A549 (cell line): ENCODE data around the gene IL20RA. TPM values are rescaled to one million over a fixed set of nuclear protein-coding genes. Genes with fewer than 3 reads are reported as not detected.

Experiments used
- ATAC-seq, 2 experiments: fragments of 200-7000 bp in 1 of 2; fragments of >200 bp in 1 of 2; cut with Nextera tagmentation in 1 of 2; cut with Tn5 transposase in 1 of 2; 3 replicates each; pipeline versions ENCODE4 v1.8.0 to v1.9.1; 2018 to 2020; ENCODE audit warnings: mild to moderate bottlenecking in 1 of 2, moderate library complexity in 1 of 2
- CTCF ChIA-PET: fragments of 300-600 bp; sonication (Branson Sonifier 250); formaldehyde crosslinking; extraction: SDS; loops from one replicate; lab custom pipeline; 2021; ENCODE audit warnings: antibody characterized with exemption, inconsistent platforms; lab: Yijun Ruan, JAX
- POLR2A ChIA-PET: fragments of 350-600 bp; formaldehyde crosslinking; extraction: SDS; loops from one replicate; lab custom pipeline; 2021; ENCODE audit warnings: antibody characterized with exemption, inconsistent platforms; lab: Yijun Ruan, JAX
- DNase-seq, 2 experiments: peaks; one replicate each; pipeline versions ENCODE4 v3.0.0 to v3.0.0-alpha.2; 2011 to 2016; ENCODE audit warnings: low read depth in 1 of 2, low spot score in 1 of 2
- FAIRE-seq: peaks from 2 replicates; lab custom pipeline; 2011; peaks lifted over from hg19 to GRCh38; lab: Jason Lieb, UNC
- H3K27ac ChIP-seq, 2 experiments: fragments of >200 bp; sonication (Bioruptor Twin); formaldehyde crosslinking; 3 replicates each; pipeline ENCODE4 v1.5.1; 2016 to 2017
- H3K4me1 ChIP-seq: fragments of >200 bp; sonication (Bioruptor Twin); formaldehyde crosslinking; 3 replicates; pipeline ENCODE4 v1.6.1; 2016
- H3K4me2 ChIP-seq: fragments of >200 bp; sonication (Bioruptor Twin); formaldehyde crosslinking; 3 replicates; pipeline ENCODE4 v1.6.1; 2016
- H3K4me3 ChIP-seq: fragments of >200 bp; sonication (Bioruptor Twin); formaldehyde crosslinking; 3 replicates; pipeline ENCODE4 v1.5.1; 2016
- H3K9me3 ChIP-seq: fragments of >200 bp; sonication (Bioruptor Twin); formaldehyde crosslinking; 3 replicates; pipeline ENCODE4 v1.6.1; 2016
- ATOH8 ChIP-seq: fragments of 250-450 bp; sonication (Bioruptor Pico); IDR thresholded peaks from 2 replicates; pipeline ENCODE4 v1.5.0; 2020; ENCODE audit warnings: low read depth, mild to moderate bottlenecking, moderate library complexity
- BCL3 ChIP-seq: fragments of >200 bp; sonication (Bioruptor Twin); formaldehyde crosslinking; IDR thresholded peaks from 3 replicates; pipeline ENCODE4 v1.6.1; 2016
- CBX8 ChIP-seq: fragments of 200-600 bp; sonication (generic); IDR thresholded peaks from 2 replicates; pipeline ENCODE4 v1.6.1; 2016
- CHD2 ChIP-seq: fragments of 150-350 bp; IDR thresholded peaks from 2 replicates; pipeline ENCODE4 v1.6.1; 2014; ENCODE audit warnings: low read length; ENCODE audit not compliant: partially characterized antibody
- EHMT2 ChIP-seq: fragments of 200-600 bp; sonication (generic); IDR thresholded peaks from 2 replicates; pipeline ENCODE4 v1.6.1; 2016; ENCODE audit warnings: antibody characterized with exemption, low read depth, mild to moderate bottlenecking, moderate library complexity
- FOXS1 ChIP-seq: fragments of 250-450 bp; sonication (Bioruptor Pico); IDR thresholded peaks from 2 replicates; pipeline ENCODE4 v1.5.0; 2020; ENCODE audit warnings: mild to moderate bottlenecking, moderate library complexity
- GATA3 ChIP-seq: IDR thresholded peaks from 2 replicates; pipeline ENCODE4 v1.6.1; 2012; ENCODE audit warnings: borderline replicate concordance
- HDAC2 ChIP-seq: fragments of 200-600 bp; sonication (generic); IDR thresholded peaks from 2 replicates; pipeline ENCODE4 v1.6.1; 2016
- HEYL ChIP-seq: fragments of 250-450 bp; sonication (Bioruptor Pico); IDR thresholded peaks from 2 replicates; pipeline ENCODE4 v1.8.0; 2021; ENCODE audit warnings: mild to moderate bottlenecking, moderate library complexity
- HMGXB4 ChIP-seq: fragments of 250-450 bp; sonication (Bioruptor Pico); IDR thresholded peaks from 2 replicates; pipeline ENCODE4 v1.5.0; 2021; ENCODE audit warnings: mild to moderate bottlenecking, moderate library complexity, borderline replicate concordance
- HOXB13 ChIP-seq: fragments of 250-450 bp; sonication (Bioruptor Pico); IDR thresholded peaks from 2 replicates; pipeline ENCODE4 v1.5.0; 2020; ENCODE audit warnings: low read depth, mild to moderate bottlenecking, moderate library complexity
- HOXB5 ChIP-seq: fragments of 250-450 bp; sonication (Bioruptor Pico); IDR thresholded peaks from 2 replicates; pipeline ENCODE4 v1.5.0; 2020; ENCODE audit warnings: mild to moderate bottlenecking, moderate library complexity
- JUN ChIP-seq, 2 experiments: fragments of >200 bp; sonication (Bioruptor Twin); formaldehyde crosslinking; IDR thresholded peaks; 2 replicates in 1 of 2; 3 replicates in 1 of 2; pipeline ENCODE4 v1.6.1; 2016 to 2017
- KDM1A ChIP-seq: fragments of 200-600 bp; sonication (generic); IDR thresholded peaks from 2 replicates; pipeline ENCODE4 v1.6.1; 2016; ENCODE audit warnings: low read depth, mild to moderate bottlenecking
- KDM5A ChIP-seq: fragments of 200-600 bp; sonication (generic); IDR thresholded peaks from 2 replicates; pipeline ENCODE4 v1.6.1; 2016; ENCODE audit warnings: antibody characterized with exemption, mild to moderate bottlenecking
- MAFK ChIP-seq: fragments of 450-650 bp; IDR thresholded peaks from 2 replicates; pipeline ENCODE4 v1.6.1; 2014; ENCODE audit not compliant: partially characterized antibody
- MAZ ChIP-seq: fragments of 150-350 bp; IDR thresholded peaks from 2 replicates; pipeline ENCODE4 v1.6.1; 2014; ENCODE audit warnings: antibody characterized with exemption, low read depth, low read length, borderline replicate concordance
- MYC ChIP-seq: IDR thresholded peaks from 2 replicates; pipeline ENCODE4 v1.6.1; 2012; ENCODE audit warnings: mild to moderate bottlenecking, inconsistent platforms, low read length, improper control_type of control experiment, borderline replicate concordance
- NFE2L2 ChIP-seq: fragments of 150-350 bp; conservative IDR thresholded peaks from 2 replicates; pipeline ENCODE4 v1.6.1; 2014; ENCODE audit warnings: low read length
- PBX3 ChIP-seq: IDR thresholded peaks from 2 replicates; pipeline ENCODE4 v1.6.1; 2012
- RAD21 ChIP-seq, 2 experiments: fragments of >200 bp in 1 of 2; sonication (Bioruptor Twin) in 1 of 2; formaldehyde crosslinking in 1 of 2; IDR thresholded peaks in 1 of 2; conservative IDR thresholded peaks in 1 of 2; 2 replicates in 1 of 2; 3 replicates in 1 of 2; pipeline ENCODE4 v1.6.1; 2012 to 2018; ENCODE audit warnings: inconsistent platforms in 1 of 2
- RFX5 ChIP-seq: fragments of 450-650 bp; IDR thresholded peaks from 2 replicates; pipeline ENCODE4 v1.7.1; 2014; ENCODE audit warnings: antibody characterized with exemption, mild to moderate bottlenecking, moderate library complexity
- SMC3 ChIP-seq: fragments of >200 bp; sonication (Bioruptor Twin); formaldehyde crosslinking; IDR thresholded peaks from 3 replicates; pipeline ENCODE4 v1.6.1; 2018; ENCODE audit warnings: inconsistent platforms
- SREBF2 ChIP-seq: fragments of 450-650 bp; IDR thresholded peaks from 2 replicates; pipeline ENCODE4 v1.6.1; 2014; ENCODE audit warnings: mild to moderate bottlenecking, moderate library complexity
- USF2 ChIP-seq: fragments of 450-650 bp; IDR thresholded peaks from 2 replicates; pipeline ENCODE4 v1.6.1; 2014; ENCODE audit warnings: antibody characterized with exemption
- ZC3H11A ChIP-seq: fragments of 450-650 bp; IDR thresholded peaks from 2 replicates; pipeline ENCODE4 v1.6.1; 2014; ENCODE audit warnings: antibody characterized with exemption, mild to moderate bottlenecking
- ZFP36 ChIP-seq: fragments of 450-650 bp; IDR thresholded peaks from 2 replicates; pipeline ENCODE4 v1.6.1; 2014; ENCODE audit warnings: borderline replicate concordance; ENCODE audit not compliant: partially characterized antibody
- ZNF302 ChIP-seq: fragments of 250-450 bp; sonication (Bioruptor Pico); IDR thresholded peaks from 2 replicates; pipeline ENCODE4 v1.9.0; 2021; ENCODE audit warnings: inconsistent platforms, mild to moderate bottlenecking, moderate library complexity
- ZSCAN20 ChIP-seq: fragments of 250-450 bp; sonication (Bioruptor Pico); IDR thresholded peaks from 2 replicates; pipeline ENCODE4 v1.8.0; 2022; ENCODE audit warnings: mild to moderate bottlenecking, moderate library complexity
- WGBS: methylation state at CpG from one replicate; pipeline ENCODE4 v1.1.6; 2017; ENCODE audit errors: missing lambda C conversion rate; 5-methylcytosine and 5-hydroxymethylcytosine counted together
- polyA plus RNA-seq, 4 experiments: library from polyadenylated mRNA; depleted of rRNA in 3 of 4; stranded (reverse); fragments of >200 nt; fragmentation: RNase III in 1 of 4; extraction: RNeasy Plus Mini Kit Qiagen cat#74134 plus additional on column Dnase treatment in 1 of 4; gene quantifications; 2 replicates in 3 of 4; 3 replicates in 1 of 4; pipeline ENCODE4 v1.2.3, GENCODE V29; 2011 to 2017
- TF ChIP-seq, protein P1 (sequence below): IDR thresholded peaks from 2 replicates; pipeline ENCODE4 v1.6.1; 2012

IL20RA gene
- polyA plus RNA-seq, 2 of the 4 experiments (the other 2 are of a cell fraction), result 0.08 TPM; not detected in 1

DNA sequence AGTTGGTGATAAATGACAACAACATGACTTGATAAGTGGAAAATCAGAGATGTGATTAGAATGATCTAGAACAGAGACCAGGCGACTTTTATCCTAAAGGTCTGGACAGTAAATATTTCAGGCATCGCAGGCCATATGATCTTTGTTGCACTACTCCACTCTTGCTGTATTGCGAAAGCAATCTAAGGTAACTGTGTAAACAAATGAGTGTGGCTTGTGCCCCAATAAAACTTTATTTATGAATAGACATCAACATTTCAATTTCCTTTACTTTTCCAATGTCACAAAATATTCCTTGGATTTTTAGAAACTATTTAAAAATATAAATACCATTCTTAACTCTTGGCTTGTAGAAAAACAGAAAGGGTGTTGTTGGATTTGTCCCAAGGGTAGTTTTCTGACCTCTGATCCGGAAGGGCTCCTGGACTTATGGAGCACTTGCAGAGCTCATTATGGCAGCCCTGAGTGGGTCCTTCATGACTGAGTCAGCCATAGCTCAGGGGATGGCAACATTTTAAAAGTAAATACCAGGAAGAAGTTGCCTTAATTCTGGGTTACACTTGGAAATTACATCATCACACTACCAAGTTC, 34.5 kb downstream of the IL20RA start:
- no peaks in the 10 kb centered on the region for H3K9me3 ChIP-seq
- TF ChIP-seq HDAC2 (no peak), SREBF2 (no peak), HEYL (no peak), ZC3H11A (no peak), EHMT2 (no peak), RFX5 (no peak), FOXS1 (CRISPR knock-in tag) (no peak), HOXB5 (no peak), RAD21 (conservative IDR thresholded peaks at IDR 0.05 in 1 of 2, IDR thresholded peaks at IDR 0.05 in 1 of 2) (no peak), MAFK (no peak), ZNF302 (CRISPR knock-in tag) (no peak), SMC3 (no peak), CBX8 (no peak), PBX3 (no peak), HOXB13 (CRISPR knock-in tag) (no peak), HMGXB4 (CRISPR knock-in tag) (no peak), KDM1A (no peak)
- POLR2A ChIA-PET, result no interaction called here

DNA sequence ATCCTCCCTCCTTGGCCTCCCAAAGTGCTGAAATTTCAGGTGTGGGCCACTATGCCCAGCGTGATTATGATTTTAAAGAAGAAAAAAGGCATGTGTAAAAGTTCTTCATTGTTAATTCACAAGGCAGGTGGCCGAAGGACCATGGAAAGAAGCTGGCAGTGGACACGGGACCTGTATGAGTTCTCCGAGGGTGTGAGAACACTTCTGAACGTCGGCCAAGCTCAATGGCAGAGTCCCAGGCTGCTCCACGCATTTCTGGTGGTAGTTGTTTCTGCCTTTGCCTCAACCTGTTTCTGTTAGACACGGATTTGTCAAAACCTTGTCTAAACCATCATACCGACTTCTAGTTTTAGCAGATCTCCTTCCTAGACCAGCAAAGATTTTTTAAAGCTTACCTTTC, 36.6 kb downstream of the IL20RA start:
- no peaks in the 10 kb centered on the region for H3K9me3 ChIP-seq
- no peaks in the 10 kb centered on the region for H3K4me1 ChIP-seq
- FAIRE-seq (no peak), ATAC-seq (no peak), DNase-seq (no peak)
- H3K27ac ChIP-seq, result no peak overlapping the region
- no peak overlapping the region for H3K4me2 ChIP-seq
- H3K4me3 ChIP-seq, result no peak overlapping the region
- ChIA-PET POLR2A (no interaction called here), CTCF (no interaction called here)
- TF ChIP-seq KDM5A (no peak), BCL3 (no peak)
- WGBS, result 48% methylated on average over 9 of the region's 9 CpGs

More for the DNA sequence above, 34.5 kb downstream of the IL20RA start:
- Histone ChIP-seq H3K4me2 (no peak overlapping the region), H3K27ac (no peak overlapping the region), H3K4me3 (no peak overlapping the region), H3K4me1 (no peaks in the 10 kb centered on the region)
- ATAC-seq (no peak), FAIRE-seq (no peak), DNase-seq (no peak)
- WGBS, result 90% methylated on average over 4 of the region's 4 CpGs
- CTCF ChIA-PET, result no interaction called here

GRCh38 chr6:137006056-137006455, 38.7 kb downstream of the IL20RA start:
- Histone ChIP-seq H3K4me1 (peaks cover 17% of the 10 kb centered on the region), H3K4me2 (no peak overlapping the region), H3K27ac (no peak overlapping the region), H3K4me3 (no peak overlapping the region), H3K9me3 (no peaks in the 10 kb centered on the region)
- WGBS, result 90% methylated on average over 9 of the region's 9 CpGs
- ATAC-seq (no peak), DNase-seq (no peak), FAIRE-seq (no peak)
- ChIA-PET CTCF (interaction anchor here (1.1 kb wide), 1 partner anchor 36 kb away, joined by 4 read pairs; no protein-coding TSS in a partner anchor), POLR2A (no interaction called here)
- TF ChIP-seq CBX8 (no peak), SREBF2 (no peak), EHMT2 (no peak), NFE2L2 (no peak), ZNF302 (CRISPR knock-in tag) (no peak), ZFP36 (no peak), MAZ (no peak), JUN (IDR thresholded peaks at IDR 0.05) (no peak), SMC3 (no peak), USF2 (no peak), KDM1A (no peak), KDM5A (no peak), RFX5 (no peak), HEYL (no peak), ZSCAN20 (CRISPR knock-in tag) (no peak), ATOH8 (CRISPR knock-in tag) (no peak), MYC (no peak), CHD2 (no peak), GATA3 (no peak)
- TF ChIP-seq, protein P1, sequence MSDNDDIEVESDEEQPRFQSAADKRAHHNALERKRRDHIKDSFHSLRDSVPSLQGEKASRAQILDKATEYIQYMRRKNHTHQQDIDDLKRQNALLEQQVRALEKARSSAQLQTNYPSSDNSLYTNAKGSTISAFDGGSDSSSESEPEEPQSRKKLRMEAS, result no peak
